Aorta (tissue), 5 donors: Measurements from ENCODE around the gene NCOA4. TPM values are rescaled to one million over a fixed set of nuclear protein-coding genes. Genes with fewer than 3 reads are reported as not detected.
"Not testable (repeated sequence)": the region's sequence is repeated elsewhere in the genome, so short reads cannot be mapped to it uniquely, and the experiment has no call there.

Experiments used
- ATAC-seq: fragments of 200-7000 bp; cut with Tn5 transposase; one replicate; pipeline ENCODE4 v1.9.1; 2022; ENCODE audit warnings: moderate library complexity; ENCODE audit not compliant: low FRiP score
- DNase-seq, 2 donors: peaks; one replicate each; pipeline ENCODE4 v3.0.0-alpha.2; 2020
- H3K27ac ChIP-seq, 2 donors: one replicate each; pipeline ENCODE4 v1.5.1; 2013; ENCODE audit warnings: low read length in 2 of 2, mild to moderate bottlenecking in 2 of 2, moderate library complexity in 2 of 2, control low read depth in 1 of 2, inconsistent platforms in 1 of 2, low read depth in 1 of 2
- H3K27me3 ChIP-seq, 2 donors: one replicate each; pipeline ENCODE4 v1.6.1; 2013; ENCODE audit warnings: control low read depth in 1 of 2, low read length in 1 of 2, mild to moderate bottlenecking in 1 of 2, moderate library complexity in 1 of 2; ENCODE audit not compliant: insufficient read depth in 2 of 2, control insufficient read depth in 1 of 2
- H3K36me3 ChIP-seq, 2 donors: one replicate each; pipeline ENCODE4 v1.6.1; 2013; ENCODE audit warnings: control low read depth in 1 of 2, low read length in 1 of 2, mild to moderate bottlenecking in 1 of 2; ENCODE audit not compliant: insufficient read depth in 2 of 2, control insufficient read depth in 1 of 2
- H3K4me1 ChIP-seq, 2 donors: one replicate each; pipeline ENCODE4 v1.6.1; 2013; ENCODE audit warnings: low read length in 2 of 2, control low read depth in 1 of 2, mild to moderate bottlenecking in 1 of 2, moderate library complexity in 1 of 2; ENCODE audit not compliant: insufficient read depth in 2 of 2, control insufficient read depth in 1 of 2
- H3K4me3 ChIP-seq, 2 donors: one replicate each; pipeline ENCODE4 v1.5.1; 2013; ENCODE audit warnings: low read length in 2 of 2, control low read depth in 1 of 2, mild to moderate bottlenecking in 1 of 2
- H3K9me3 ChIP-seq: one replicate; pipeline ENCODE4 v1.6.1; 2013; ENCODE audit warnings: mild to moderate bottlenecking, low read length; ENCODE audit not compliant: control insufficient read depth
- WGBS, 2 donors: extraction: QIAGEN DNeasy Blood & Tissue Kit; methylation state at CpG; one replicate each; pipeline ENCODE4 v1.1.7; 2013; 5-methylcytosine and 5-hydroxymethylcytosine counted together
- intact Hi-C, 2 donors: fragments of 100-400 bp; cut with DNase I; formaldehyde crosslinking; loops; one replicate each; pipeline versions ENCODE4 v1.14.2 to v1.15.0; 2022
- polyA plus RNA-seq, 2 donors: library from polyadenylated mRNA; stranded (reverse); fragments of 200-250 nt; gene quantifications; one replicate each; pipeline ENCODE4 v1.2.3, GENCODE V29; 2013
- total RNA-seq, 2 donors: library from RNA; stranded (reverse); fragmentation: NEBNext Ultra II Directional; extraction: Animal tissue kit (Norgen Biotek cat#: 25700); gene quantifications; one replicate each; pipeline ENCODE4 v1.2.1, GENCODE V29; 2021
- donor health status: healthy with polysubstance abuse.
- donor health status: Bipolar disorder and iron deficiency.
- donor health status: DM: no; HTN: no; CAD: no.
- donor health status: DM: no; HTN: no; CAD: no.
- donor health status: DM: yes; HTN: yes; CAD: no.

The NCOA4 gene
- total and polyA plus RNA-seq, 4 donors: 54.3 to 120 (median 100) TPM

GRCh38 chr10:46070749-46071148 is 40.3 kb upstream of the NCOA4 start:
- H3K36me3 ChIP-seq: no peaks in the 10 kb centered on the region
- H3K27me3 ChIP-seq: no peaks in the 10 kb centered on the region
- H3K4me3 ChIP-seq: no peak overlapping the region
- intact Hi-C loops: no loop called here
- no peak overlapping the region for H3K27ac ChIP-seq
- H3K4me1 ChIP-seq: no peaks in the 10 kb centered on the region
- no peak for ATAC-seq
- no peaks in the 10 kb centered on the region for H3K9me3 ChIP-seq
- 59 to 79% methylated on average over 6 of the region's 6 CpGs for WGBS, 2 donors
- no peak for DNase-seq

GRCh38 chr10:46069771-46070463 is 39.5 kb upstream of the NCOA4 start:
- Histone ChIP-seq H3K36me3 (no peaks in the 10 kb centered on the region), H3K27me3 (no peaks in the 10 kb centered on the region), H3K4me1 (no peaks in the 10 kb centered on the region), H3K4me3 (no peak overlapping the region), H3K27ac (no peak overlapping the region), H3K9me3 (no peaks in the 10 kb centered on the region)
- no peak for ATAC-seq
- WGBS, 2 donors: 54 to 70% methylated on average over 6 of the region's 6 CpGs
- DNase-seq: no peak
- intact Hi-C loops: no loop called here

GRCh38 chr10:46068905-46069304 is 38.5 kb upstream of the NCOA4 start:
- WGBS, 2 donors: 70 to 81% methylated on average over 2 of the region's 2 CpGs
- Histone ChIP-seq H3K27me3 (no peaks in the 10 kb centered on the region), H3K4me1 (no peaks in the 10 kb centered on the region), H3K27ac (no peak overlapping the region), H3K9me3 (no peaks in the 10 kb centered on the region), H3K4me3 (no peak overlapping the region), H3K36me3 (no peaks in the 10 kb centered on the region)
- intact Hi-C loops: no loop called here
- DNase-seq (no peak), ATAC-seq (no peak)

GRCh38 chr10:46068117-46068516 is 37.7 kb upstream of the NCOA4 start:
- Histone ChIP-seq H3K27me3 (no peaks in the 10 kb centered on the region), H3K27ac (no peak overlapping the region), H3K4me3 (no peak overlapping the region), H3K36me3 (no peaks in the 10 kb centered on the region), H3K9me3 (no peaks in the 10 kb centered on the region), H3K4me1 (no peaks in the 10 kb centered on the region)
- ATAC-seq: no peak
- intact Hi-C loops: no loop called here
- DNase-seq: no peak
- whole genome bisulfite sequencing, 2 donors: 75 to 90% methylated on average over 1 of the region's 1 CpG

- intact Hi-C loops: no loop called here
- Histone ChIP-seq H3K9me3 (no peaks in the 10 kb centered on the region), H3K36me3 (no peaks in the 10 kb centered on the region), H3K27me3 (no peaks in the 10 kb centered on the region), H3K4me3 (no peak overlapping the region), H3K27ac (no peak overlapping the region), H3K4me1 (peaks cover 0 to 2% of the 10 kb centered on the region in 2 donors)
- no peak for ATAC-seq
- 88 to 91% methylated on average over 1 of the region's 1 CpG for WGBS, 2 donors
- no peak for DNase-seq
These were observed 33.9 kb upstream of the NCOA4 start for GRCh38 chr10:46064269-46064817.

- H3K36me3 ChIP-seq: no peaks in the 10 kb centered on the region
- H3K4me1 ChIP-seq: peaks cover 0 to 2% of the 10 kb centered on the region in 2 donors
- DNase-seq (no peak), ATAC-seq (no peak)
- no peak overlapping the region for H3K27ac ChIP-seq
- H3K27me3 ChIP-seq: no peaks in the 10 kb centered on the region
- H3K4me3 ChIP-seq: no peak overlapping the region
- intact Hi-C loops: no loop called here
- H3K9me3 ChIP-seq: no peaks in the 10 kb centered on the region
- 85 to 95% methylated on average over 14 of the region's 14 CpGs for WGBS, 2 donors
These were observed 32.5 kb upstream of the NCOA4 start for GRCh38 chr10:46062723-46063428.

- DNase-seq (no peak), ATAC-seq (no peak)
- H3K36me3 ChIP-seq: no peaks in the 10 kb centered on the region
- H3K4me3 ChIP-seq: no peak overlapping the region
- WGBS, 2 donors: 54 to 56% methylated on average over 3 of the region's 3 CpGs
- no peaks in the 10 kb centered on the region for H3K27me3 ChIP-seq
- intact Hi-C loops: no loop called here
- peaks cover 0 to 2% of the 10 kb centered on the region in 2 donors for H3K4me1 ChIP-seq
- H3K27ac ChIP-seq: no peak overlapping the region
- no peaks in the 10 kb centered on the region for H3K9me3 ChIP-seq
These were observed 30.3 kb upstream of the NCOA4 start for GRCh38 chr10:46060706-46061105.

GRCh38 chr10:46057927-46058326 is 27.5 kb upstream of the NCOA4 start:
- H3K27me3 ChIP-seq, H3K4me3 ChIP-seq, H3K4me1 ChIP-seq, H3K36me3 ChIP-seq, H3K9me3 ChIP-seq, ATAC-seq, H3K27ac ChIP-seq, intact Hi-C loops: not testable (repeated sequence)
- 93 to 95% methylated on average over 5 of the region's 5 CpGs for WGBS, 2 donors
- DNase-seq: peak in 1 of 2 donors; percentile 23

GRCh38 chr10:46057038-46057437 is 26.6 kb upstream of the NCOA4 start:
- no peak overlapping the region for H3K27ac ChIP-seq
- intact Hi-C loops: no loop called here
- DNase-seq (no peak), ATAC-seq (no peak)
- H3K4me1 ChIP-seq: no peaks in the 10 kb centered on the region
- H3K36me3 ChIP-seq: no peaks in the 10 kb centered on the region
- H3K27me3 ChIP-seq: no peaks in the 10 kb centered on the region
- no peaks in the 10 kb centered on the region for H3K9me3 ChIP-seq
- H3K4me3 ChIP-seq: no peak overlapping the region
